Stomach smooth muscle (tissue), 2 donors: ENCODE measurements around the gene ADAMTS12.

Experiments used
- H3K27ac ChIP-seq: one replicate; pipeline ENCODE4 v1.7.0; 2013; ENCODE audit warnings: mild to moderate bottlenecking, low read length, inconsistent platforms
- H3K27me3 ChIP-seq, 2 donors: one replicate each; pipeline ENCODE4 v1.7.0; 2013; ENCODE audit warnings: low read length in 2 of 2; ENCODE audit not compliant: insufficient read depth in 2 of 2, control insufficient read depth in 1 of 2
- H3K36me3 ChIP-seq, 2 donors: one replicate each; pipeline ENCODE4 v1.7.0; 2013; ENCODE audit warnings: low read length in 2 of 2; ENCODE audit not compliant: control insufficient read depth in 2 of 2, insufficient read depth in 2 of 2
- H3K4me1 ChIP-seq: one replicate; pipeline ENCODE4 v1.7.0; 2013; ENCODE audit warnings: low read length; ENCODE audit not compliant: control insufficient read depth, insufficient read depth
- H3K4me3 ChIP-seq, 2 donors: one replicate each; pipeline ENCODE4 v1.7.0; 2013; ENCODE audit warnings: low read length in 2 of 2
- H3K9ac ChIP-seq, 2 donors: one replicate each; pipeline ENCODE4 v1.7.0; 2013; ENCODE audit warnings: low read length in 2 of 2, mild to moderate bottlenecking in 1 of 2
- H3K9me3 ChIP-seq, 2 donors: one replicate each; pipeline ENCODE4 v1.7.0; 2013; ENCODE audit warnings: low read length in 2 of 2; ENCODE audit not compliant: control insufficient read depth in 2 of 2
- donor health status: healthy.
- donor health status: Pancreatic carcinoma.

The ADAMTS12 gene

DNA sequence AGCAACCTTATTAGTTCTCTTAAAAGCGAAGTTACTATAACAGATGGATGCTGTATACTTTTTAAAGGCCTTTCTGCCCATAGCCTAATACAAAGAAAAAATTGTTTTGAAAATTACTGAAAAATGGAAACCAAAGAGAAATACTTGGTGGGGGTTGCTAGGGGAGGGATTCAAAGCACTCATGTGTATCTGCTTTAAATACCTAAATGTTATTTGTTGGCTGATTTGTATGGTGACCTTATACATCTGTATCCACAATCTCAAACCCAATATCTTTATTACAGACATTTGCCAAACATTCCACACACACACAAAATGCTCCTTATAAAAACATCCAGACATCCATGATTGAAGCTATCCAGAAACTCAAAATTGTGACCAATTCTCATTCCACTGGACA is 172.0 kb downstream of the ADAMTS12 start:
- no peaks in the 10 kb centered on the region for H3K36me3 ChIP-seq

DNA sequence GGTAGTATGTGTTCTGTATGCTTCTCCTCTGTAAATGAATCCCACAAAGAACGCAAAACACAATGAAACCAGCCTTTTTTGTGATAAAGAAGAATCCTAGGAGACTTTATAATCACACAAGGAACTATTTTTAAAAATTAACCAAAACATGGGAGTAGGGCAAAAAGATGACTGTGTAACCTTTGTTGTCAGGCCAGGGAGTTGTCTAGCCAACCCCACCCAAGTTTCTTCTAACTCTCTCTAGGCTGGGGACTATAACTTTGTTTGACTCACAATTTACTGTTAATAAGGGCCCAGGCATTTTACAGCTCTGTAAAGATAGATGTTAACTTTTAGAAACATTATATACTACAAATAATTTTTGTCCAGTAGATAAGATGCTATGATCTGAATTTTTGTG is 176.1 kb downstream of the ADAMTS12 start:
- no peak overlapping the region for H3K27ac ChIP-seq

More for the DNA sequence above, 172.0 kb downstream of the ADAMTS12 start:
- no peak overlapping the region for H3K27ac ChIP-seq
- no peak overlapping the region for H3K9ac ChIP-seq
- H3K4me1 ChIP-seq, result peaks cover 5% of the 10 kb centered on the region
- no peak overlapping the region for H3K4me3 ChIP-seq
- no peaks in the 10 kb centered on the region for H3K27me3 ChIP-seq
- H3K9me3 ChIP-seq, result no peaks in the 10 kb centered on the region

GRCh38 chr5:33713136-33713765 is 178.5 kb downstream of the ADAMTS12 start:
- H3K27ac ChIP-seq, result no peak overlapping the region
- no peaks in the 10 kb centered on the region for H3K36me3 ChIP-seq
- no peaks in the 10 kb centered on the region for H3K9me3 ChIP-seq
- no peaks in the 10 kb centered on the region for H3K27me3 ChIP-seq
- H3K9ac ChIP-seq, result no peak overlapping the region
- H3K4me1 ChIP-seq, result no peaks in the 10 kb centered on the region
- no peak overlapping the region for H3K4me3 ChIP-seq

More for the DNA sequence above, 176.1 kb downstream of the ADAMTS12 start:
- Histone ChIP-seq H3K9ac (no peak overlapping the region), H3K4me3 (no peak overlapping the region), H3K27me3 (no peaks in the 10 kb centered on the region), H3K9me3 (no peaks in the 10 kb centered on the region), H3K4me1 (no peaks in the 10 kb centered on the region), H3K36me3 (no peaks in the 10 kb centered on the region)

DNA sequence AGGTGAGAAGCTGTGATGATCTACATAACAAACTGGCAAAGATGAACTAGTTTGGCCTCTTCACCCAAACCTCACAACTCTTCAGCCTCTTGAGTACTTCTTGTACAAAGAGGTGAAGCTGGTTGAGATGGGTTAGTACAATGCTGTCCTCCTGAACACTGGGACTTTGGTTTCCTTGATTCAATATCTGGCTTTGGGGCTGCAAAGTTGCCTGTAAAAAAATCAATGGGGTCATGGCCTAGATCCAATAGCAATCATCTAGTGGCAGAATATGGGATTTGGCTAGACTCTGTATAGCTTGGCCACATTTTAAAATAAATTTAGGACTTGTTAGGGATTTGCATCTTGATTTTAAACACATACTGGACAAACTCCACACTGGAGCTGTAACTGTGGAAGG is 179.1 kb downstream of the ADAMTS12 start:
- H3K27ac ChIP-seq, result no peak overlapping the region
- no peak overlapping the region for H3K9ac ChIP-seq
- H3K9me3 ChIP-seq, result no peaks in the 10 kb centered on the region
- no peaks in the 10 kb centered on the region for H3K36me3 ChIP-seq
- H3K4me1 ChIP-seq, result no peaks in the 10 kb centered on the region
- H3K4me3 ChIP-seq, result no peak overlapping the region
- no peaks in the 10 kb centered on the region for H3K27me3 ChIP-seq

GRCh38 chr5:33711094-33711679 is 180.6 kb downstream of the ADAMTS12 start:
- no peak overlapping the region for H3K9ac ChIP-seq
- no peaks in the 10 kb centered on the region for H3K27me3 ChIP-seq
- no peak overlapping the region for H3K27ac ChIP-seq
- no peaks in the 10 kb centered on the region for H3K4me1 ChIP-seq
- H3K9me3 ChIP-seq, result no peaks in the 10 kb centered on the region
- H3K36me3 ChIP-seq, result no peaks in the 10 kb centered on the region
- H3K4me3 ChIP-seq, result no peak overlapping the region

- H3K9ac ChIP-seq, result no peak overlapping the region
- no peak overlapping the region for H3K27ac ChIP-seq
- H3K9me3 ChIP-seq, result no peaks in the 10 kb centered on the region
- H3K27me3 ChIP-seq, result no peaks in the 10 kb centered on the region
- no peaks in the 10 kb centered on the region for H3K4me1 ChIP-seq
- no peak overlapping the region for H3K4me3 ChIP-seq
- no peaks in the 10 kb centered on the region for H3K36me3 ChIP-seq
Observed at GRCh38 chr5:33702867-33703266, 188.9 kb downstream of the ADAMTS12 start.

DNA sequence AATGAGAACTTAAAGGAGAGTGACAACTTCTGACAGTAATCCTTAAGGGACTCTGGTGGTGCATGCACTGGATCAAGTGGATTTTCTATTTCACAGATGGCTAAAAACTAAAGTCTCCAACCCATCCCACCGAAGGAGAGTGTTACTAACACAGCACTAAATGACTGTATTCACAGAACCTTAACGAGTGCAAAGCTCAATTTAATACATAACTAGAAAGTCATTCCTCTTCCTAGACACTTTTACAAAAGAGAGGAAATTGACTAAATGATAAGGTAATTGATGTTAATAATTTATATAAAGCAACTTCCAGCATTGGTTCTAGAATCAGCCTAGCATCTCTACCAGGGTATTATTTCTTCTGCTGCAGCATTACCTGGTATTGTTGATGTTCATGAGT is 189.8 kb downstream of the ADAMTS12 start:
- Histone ChIP-seq H3K9ac (no peak overlapping the region), H3K4me3 (no peak overlapping the region), H3K27ac (no peak overlapping the region), H3K27me3 (no peaks in the 10 kb centered on the region), H3K9me3 (no peaks in the 10 kb centered on the region), H3K4me1 (no peaks in the 10 kb centered on the region), H3K36me3 (no peaks in the 10 kb centered on the region)

- Histone ChIP-seq H3K4me1 (no peaks in the 10 kb centered on the region), H3K27me3 (no peaks in the 10 kb centered on the region), H3K4me3 (no peak overlapping the region), H3K27ac (no peak overlapping the region), H3K9ac (no peak overlapping the region), H3K9me3 (no peaks in the 10 kb centered on the region), H3K36me3 (no peaks in the 10 kb centered on the region)
Observed at GRCh38 chr5:33701251-33701650, 190.5 kb downstream of the ADAMTS12 start.

GRCh38 chr5:33696411-33696810 is 195.4 kb downstream of the ADAMTS12 start:
- Histone ChIP-seq H3K9me3 (no peaks in the 10 kb centered on the region), H3K27ac (no peak overlapping the region), H3K36me3 (no peaks in the 10 kb centered on the region)

GRCh38 chr5:33692980-33693379 is 198.8 kb downstream of the ADAMTS12 start:
- Histone ChIP-seq H3K9ac (no peak overlapping the region), H3K36me3 (no peaks in the 10 kb centered on the region), H3K4me3 (no peak overlapping the region), H3K4me1 (peaks cover 8% of the 10 kb centered on the region), H3K27me3 (no peaks in the 10 kb centered on the region), H3K27ac (no peak overlapping the region), H3K9me3 (no peaks in the 10 kb centered on the region)

More at GRCh38 chr5:33696411-33696810, 195.4 kb downstream of the ADAMTS12 start:
- Histone ChIP-seq H3K27me3 (no peaks in the 10 kb centered on the region), H3K4me1 (no peaks in the 10 kb centered on the region), H3K9ac (no peak overlapping the region), H3K4me3 (no peak overlapping the region)

DNA sequence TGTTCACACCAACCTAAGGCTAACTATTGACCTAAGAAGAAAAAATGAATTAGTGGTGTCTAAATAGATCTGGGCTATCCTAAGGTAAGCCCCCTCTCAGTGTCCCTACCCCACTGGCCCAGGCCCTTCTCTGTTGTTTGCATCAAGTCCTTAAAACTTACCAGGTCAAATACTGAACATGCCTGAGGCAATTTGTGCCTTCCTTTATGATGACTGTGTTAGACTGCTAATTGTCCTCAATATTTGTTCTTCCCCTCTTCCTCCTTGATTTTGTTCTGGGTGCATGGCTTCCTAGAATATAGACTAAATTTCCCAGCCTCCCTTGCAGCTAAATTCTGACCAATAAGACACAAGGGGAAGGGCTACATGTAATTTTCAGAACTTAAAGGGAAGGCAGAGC is 199.9 kb downstream of the ADAMTS12 start:
- peaks cover 8% of the 10 kb centered on the region for H3K4me1 ChIP-seq
- no peaks in the 10 kb centered on the region for H3K27me3 ChIP-seq
- no peaks in the 10 kb centered on the region for H3K9me3 ChIP-seq
- H3K4me3 ChIP-seq, result no peak overlapping the region
- H3K36me3 ChIP-seq, result no peaks in the 10 kb centered on the region
- H3K27ac ChIP-seq, result no peak overlapping the region
- no peak overlapping the region for H3K9ac ChIP-seq
